HuH-7 (cell line): ENCODE data around the gene CHMP1A.
A peak's percentile ranks its signal among the peaks of the same experiment; 100 is the strongest.
"Not testable (repeated sequence)": the region's sequence is repeated elsewhere in the genome, so short reads cannot be mapped to it uniquely, and the experiment has no call there.

Experiments
- DNase-seq: peaks from one replicate; pipeline ENCODE4 v3.0.0; 2011; ENCODE audit warnings: low spot score

The CHMP1A gene

GRCh38 chr16:89658221-89658879 lies 842 bp upstream of the CHMP1A start:
- DNase-seq = peak; percentile 71

DNA sequence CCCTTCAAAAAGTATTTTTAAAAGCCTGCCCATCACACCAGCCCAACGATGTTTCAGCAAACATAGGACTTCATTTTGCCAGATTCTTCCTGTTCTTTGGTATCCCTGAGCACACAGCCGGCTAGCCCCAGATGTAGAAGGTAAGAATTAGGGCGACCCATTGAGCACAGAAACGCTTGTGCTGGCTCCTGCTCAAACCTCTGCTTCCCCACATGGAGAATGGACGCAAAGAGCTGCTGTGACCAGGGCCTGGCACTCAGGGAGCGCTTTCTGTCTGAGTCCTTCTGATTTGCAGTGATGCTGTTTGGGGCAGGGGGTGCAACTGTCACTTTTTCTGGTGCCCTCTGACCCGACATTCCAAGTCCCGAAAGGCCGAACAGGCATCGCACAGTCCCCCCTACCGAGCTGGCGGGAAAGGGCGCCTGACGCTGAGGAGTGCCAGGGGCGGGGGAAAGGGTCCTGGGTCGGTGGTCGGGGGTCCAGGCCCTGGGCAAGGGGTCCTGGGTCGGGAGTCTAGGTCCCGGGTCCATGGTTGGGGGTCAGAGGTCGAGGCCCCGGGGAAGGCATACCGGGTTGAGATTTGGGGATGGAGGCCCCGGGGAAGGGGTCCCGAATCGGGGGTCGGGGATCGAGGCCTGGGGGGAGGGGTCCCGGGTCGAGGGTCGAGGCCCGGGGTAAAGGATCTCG lies 930 bp downstream of the CHMP1A start:
- DNase-seq = no peak

GRCh38 chr16:89655062-89655643 lies 2.4 kb downstream of the CHMP1A start:
- DNase-seq = no peak

GRCh38 chr16:89653656-89654295 lies 3.7 kb downstream of the CHMP1A start:
- no peak for DNase-seq

- no peak for DNase-seq
Measured at GRCh38 chr16:89651584-89651983, 5.9 kb downstream of the CHMP1A start.

DNA sequence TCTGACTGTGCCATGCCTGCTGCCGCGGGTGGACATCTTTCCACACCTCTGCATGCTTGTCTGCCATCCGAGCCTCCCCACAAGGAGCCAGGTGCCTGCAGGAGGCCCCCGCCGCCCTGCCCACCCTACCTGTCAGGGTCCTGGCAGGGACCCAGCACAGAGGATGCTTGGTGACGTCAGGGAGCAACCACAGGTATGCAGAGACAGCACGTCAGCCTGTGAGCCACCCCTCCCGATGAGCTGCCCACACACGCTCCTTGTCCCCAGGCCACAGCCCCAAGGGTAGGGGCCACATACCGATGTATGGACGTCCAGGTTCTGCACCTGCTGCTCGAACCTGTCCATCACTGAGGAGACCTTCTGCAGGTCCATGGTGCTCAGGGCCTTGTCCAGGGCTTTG lies 10.6 kb downstream of the CHMP1A start:
- no peak for DNase-seq

GRCh38 chr16:89646270-89646669 lies 11.2 kb downstream of the CHMP1A start:
- DNase-seq = no peak

GRCh38 chr16:89645122-89645521 lies 12.4 kb downstream of the CHMP1A start:
- DNase-seq = no peak

DNA sequence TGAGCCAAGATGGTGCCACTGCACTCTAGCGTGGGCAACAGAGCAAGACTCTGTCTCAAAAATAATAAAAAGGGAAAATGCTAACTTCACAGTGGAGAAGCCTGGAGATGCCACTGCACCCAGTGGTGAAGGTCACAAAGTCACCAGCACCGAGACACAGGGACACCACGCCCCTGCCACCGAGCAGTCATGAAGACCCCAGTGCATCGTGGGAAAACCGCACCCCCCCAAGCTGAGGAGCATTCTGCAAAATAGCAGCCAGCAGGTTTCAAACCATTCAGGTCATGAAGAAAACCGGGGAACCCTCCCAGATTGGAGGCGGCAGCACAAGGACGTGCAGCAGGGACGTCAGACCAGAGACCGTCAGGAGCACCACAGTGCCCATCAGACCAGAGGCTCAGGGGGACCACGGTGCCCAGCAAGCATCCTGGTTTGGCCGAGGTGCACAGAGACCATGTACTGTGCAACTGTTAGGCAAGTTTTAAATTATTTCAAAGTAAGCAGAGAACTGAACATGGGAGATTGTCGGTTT lies 13.7 kb downstream of the CHMP1A start:
- DNase-seq = no peak

GRCh38 chr16:89642574-89642973 lies 14.9 kb downstream of the CHMP1A start:
- no peak for DNase-seq

- DNase-seq = no peak
Measured at GRCh38 chr16:89641458-89642119, 15.9 kb downstream of the CHMP1A start.

- no peak for DNase-seq
Measured at GRCh38 chr16:89639385-89639784, 18.1 kb downstream of the CHMP1A start.

- DNase-seq = no peak
Measured at GRCh38 chr16:89638455-89638854, 19.1 kb downstream of the CHMP1A start.

DNA sequence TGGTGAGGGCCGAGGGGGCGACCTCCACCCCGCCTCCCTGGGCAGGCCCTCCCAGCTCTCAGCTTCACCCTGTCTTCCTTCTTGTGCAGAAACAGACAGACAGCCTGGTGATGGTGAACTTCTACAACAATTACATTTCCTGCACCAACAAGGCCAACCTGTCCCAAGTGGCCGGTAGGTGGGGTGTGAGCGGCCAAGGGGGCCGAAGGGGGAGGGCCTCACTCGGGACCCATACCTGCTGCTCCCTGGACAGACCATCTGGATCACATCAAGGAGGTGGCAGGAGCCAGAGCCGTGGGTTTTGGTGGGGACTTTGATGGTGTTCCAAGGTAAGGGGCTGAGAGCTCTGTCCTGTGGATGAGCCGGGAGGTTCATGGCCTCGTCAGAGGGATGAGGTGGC lies 20.1 kb downstream of the CHMP1A start:
- no peak for DNase-seq

- no peak for DNase-seq
Measured at GRCh38 chr16:89636663-89637062, 20.8 kb downstream of the CHMP1A start.

GRCh38 chr16:89634463-89635385 lies 22.8 kb downstream of the CHMP1A start:
- DNase-seq = not testable (repeated sequence)

- no peak for DNase-seq
Measured at GRCh38 chr16:89633064-89633631, 24.4 kb downstream of the CHMP1A start.

DNA sequence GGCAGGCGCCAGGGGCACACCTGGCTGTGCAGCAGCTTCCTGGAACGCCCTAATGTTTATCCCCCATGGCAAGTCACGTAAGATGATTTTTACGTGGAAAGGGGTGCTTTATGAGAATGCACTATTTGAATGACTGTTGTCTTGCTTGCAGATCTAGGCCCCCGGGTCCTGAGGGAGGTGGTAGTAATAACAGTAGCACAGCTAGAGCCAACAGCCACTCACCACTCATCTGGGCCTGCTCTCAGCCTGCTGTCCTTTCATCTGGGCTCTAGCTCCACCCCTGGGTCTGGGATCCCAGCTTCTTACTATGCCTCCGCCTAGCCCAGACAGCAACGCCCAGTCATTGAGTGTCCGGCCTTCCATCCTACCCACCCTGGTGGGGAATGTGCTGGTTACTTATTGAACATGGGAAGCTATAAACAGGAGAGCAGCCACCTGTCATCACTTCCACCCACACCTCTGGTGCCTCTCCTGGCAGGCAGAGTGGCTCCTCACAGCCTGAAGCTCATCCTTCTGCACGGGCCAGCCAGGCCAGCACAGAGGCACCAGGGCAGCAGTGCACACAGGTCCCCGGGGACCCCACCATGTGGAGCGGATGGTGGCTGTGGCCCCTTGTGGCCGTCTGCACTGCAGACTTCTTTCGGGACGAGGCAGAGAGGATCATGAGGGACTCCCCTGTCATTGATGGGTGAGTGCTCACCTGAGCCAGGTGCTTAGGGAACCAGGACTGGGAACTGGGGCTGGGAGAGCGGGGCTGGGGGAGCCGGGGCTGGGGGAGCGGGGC lies 27.5 kb downstream of the CHMP1A start:
- no peak for DNase-seq

GRCh38 chr16:89624777-89625761 lies 32.4 kb downstream of the CHMP1A start:
- no peak for DNase-seq
